Cardiac septum (tissue), 1 donor: Measurements from ENCODE around the gene HPCAL1. TPM values are rescaled to one million over a fixed set of nuclear protein-coding genes. Genes with fewer than 3 reads are reported as not detected.

Source experiments
- DNase-seq: peaks from one replicate; pipeline ENCODE4 v3.0.0-alpha.2; 2020; ENCODE audit warnings: low spot score
- intact Hi-C: fragments of 100-400 bp; cut with DNase I; formaldehyde crosslinking; loops from one replicate; pipeline ENCODE4 v1.14.0; 2022
- total RNA-seq: library from RNA; stranded (reverse); fragmentation: NEBNext Ultra II Directional; extraction: Animal tissue kit (Norgen Biotek cat#: 25700); gene quantifications from one replicate; pipeline ENCODE4 v1.2.1, GENCODE V29; 2021
- donor health status: DM: no; HTN: no; CAD: no.

Gene HPCAL1
- total RNA-seq, 1 donor from 2014 or later: 21.6 TPM

DNA sequence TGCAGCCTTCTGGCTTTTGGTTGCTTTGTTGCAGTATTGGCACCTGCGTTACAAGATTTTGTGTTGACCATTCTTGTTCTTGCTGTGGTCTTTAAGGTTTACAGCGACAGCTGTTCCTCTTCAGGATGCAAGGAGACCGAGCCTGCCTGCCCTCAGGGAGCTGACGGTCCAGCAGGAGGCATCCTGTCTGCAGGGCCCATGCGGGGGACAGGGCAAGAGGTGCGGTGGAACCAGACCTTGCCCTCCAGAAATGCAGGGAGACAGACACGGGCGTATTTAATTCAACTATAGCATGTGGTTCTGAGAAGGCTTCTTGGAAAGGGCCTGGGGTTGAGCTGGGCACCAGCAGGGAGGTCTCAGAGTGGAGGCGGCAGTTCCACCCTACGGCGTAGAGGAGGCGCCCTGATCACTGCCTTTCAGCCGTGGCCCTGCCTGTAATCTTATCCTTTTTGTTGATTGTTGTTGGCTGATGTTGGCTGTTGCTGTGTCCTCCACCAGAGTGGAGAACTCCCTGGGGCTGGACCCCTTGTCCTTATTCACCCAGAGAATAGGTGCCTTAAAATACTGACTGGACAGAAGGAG is 71.7 kb downstream of the HPCAL1 start:
- intact Hi-C loops: no loop called here
- no peak for DNase-seq

DNA sequence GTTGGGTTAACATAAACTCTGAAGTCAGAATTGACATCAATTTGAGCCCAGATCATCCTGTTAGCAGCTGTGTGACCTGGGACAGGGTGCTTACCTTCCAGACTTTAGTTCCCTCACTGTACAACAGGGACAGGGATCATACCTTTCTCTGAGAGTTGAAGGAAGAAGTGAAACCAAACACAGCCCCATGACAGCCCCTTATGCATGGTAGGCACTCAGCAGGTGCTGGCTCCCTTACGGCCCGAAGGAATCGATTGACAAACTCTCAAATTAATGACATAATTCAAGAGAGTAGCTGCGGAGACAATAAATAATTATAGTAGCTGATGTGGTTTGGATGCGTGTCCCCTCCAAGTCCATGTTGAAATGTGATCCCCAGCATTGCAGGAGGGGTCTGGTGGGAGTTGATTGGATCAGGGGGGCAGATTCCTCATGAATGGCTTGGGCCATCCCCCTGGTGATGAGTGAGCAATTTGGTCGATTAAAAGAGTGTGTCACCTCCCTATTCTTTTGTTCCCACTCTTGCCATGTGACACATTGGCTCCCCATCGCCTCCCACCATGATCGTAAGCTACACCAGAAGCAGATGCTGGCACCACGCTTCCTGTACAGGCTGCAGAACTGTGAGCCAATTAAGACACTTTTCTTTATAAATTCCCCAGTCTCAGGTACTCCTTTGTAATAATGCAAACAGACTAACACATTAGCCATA is 73.0 kb downstream of the HPCAL1 start:
- intact Hi-C loops: no loop called here
- no peak for DNase-seq

DNA sequence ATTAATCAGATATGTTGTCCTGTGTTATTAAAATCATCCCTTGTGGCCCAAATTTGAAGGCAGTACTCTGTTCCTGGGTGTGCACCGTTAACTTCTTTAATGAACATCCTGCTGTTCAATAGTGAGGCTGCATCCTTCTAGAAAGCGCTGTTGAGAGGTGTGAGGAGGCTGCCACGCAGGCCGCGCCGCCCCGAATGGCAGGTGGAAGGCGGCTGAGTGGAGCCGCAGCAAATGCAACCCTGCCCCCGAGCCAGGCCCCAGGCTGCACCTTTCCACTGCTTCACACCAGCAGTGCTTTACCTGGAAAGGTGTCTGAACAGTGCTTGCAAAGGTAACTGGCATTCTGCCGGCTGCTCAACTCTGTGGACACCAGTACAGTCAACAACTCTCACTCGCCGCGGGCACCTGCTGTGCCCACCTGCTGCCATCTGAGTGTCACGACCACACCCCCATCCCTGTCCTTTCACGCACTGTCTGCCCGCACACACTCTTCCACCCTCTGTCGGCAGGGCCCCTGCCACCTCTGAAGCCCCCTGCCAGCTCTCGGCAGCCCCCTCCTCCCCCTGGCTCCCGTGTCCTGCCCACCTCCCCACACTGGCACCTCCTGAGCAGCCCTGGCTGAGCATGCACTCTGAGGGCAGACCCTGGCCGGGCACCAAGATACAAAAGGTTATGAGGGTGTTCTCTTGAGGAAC is 74.5 kb downstream of the HPCAL1 start:
- intact Hi-C loops: no loop called here
- no peak for DNase-seq

DNA sequence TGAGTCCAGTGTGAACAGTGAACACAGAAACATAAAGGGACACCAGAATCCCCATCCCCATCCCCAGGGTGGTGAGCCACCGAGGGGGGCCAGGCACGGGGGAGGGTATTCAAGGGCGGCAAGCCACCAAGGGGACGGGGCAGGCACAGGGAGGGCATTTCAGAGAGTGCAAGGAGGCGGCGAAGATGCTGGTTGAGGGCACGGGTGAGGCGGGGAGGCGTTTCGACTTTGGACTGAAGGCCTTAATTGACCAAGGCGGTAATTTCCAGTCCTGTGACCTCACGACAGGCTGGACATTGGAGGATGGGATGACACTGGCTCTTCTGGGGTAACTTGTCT is 75.0 kb downstream of the HPCAL1 start:
- intact Hi-C loops: no loop called here
- no peak for DNase-seq

DNA sequence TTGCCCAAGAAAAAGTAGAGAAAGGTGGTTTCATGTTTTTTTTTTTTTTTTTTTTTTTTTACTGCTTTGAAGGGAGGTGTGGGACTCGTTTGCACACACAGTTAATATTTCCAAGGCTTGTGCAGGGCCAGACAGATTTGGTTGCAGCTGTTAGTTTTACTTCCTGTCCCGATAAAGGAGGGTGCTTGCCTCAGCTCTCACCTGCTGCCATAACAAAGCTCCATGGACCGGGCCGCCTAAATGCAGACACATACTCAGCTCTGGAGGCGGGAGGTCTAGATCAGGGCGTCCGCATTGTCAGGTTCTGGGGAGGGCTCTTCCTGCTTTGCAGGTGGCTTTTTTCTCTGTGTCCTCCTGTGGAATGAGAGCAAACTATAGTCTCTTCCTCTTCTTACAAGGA is 75.5 kb downstream of the HPCAL1 start:
- DNase-seq: no peak
- intact Hi-C loops: no loop called here

DNA sequence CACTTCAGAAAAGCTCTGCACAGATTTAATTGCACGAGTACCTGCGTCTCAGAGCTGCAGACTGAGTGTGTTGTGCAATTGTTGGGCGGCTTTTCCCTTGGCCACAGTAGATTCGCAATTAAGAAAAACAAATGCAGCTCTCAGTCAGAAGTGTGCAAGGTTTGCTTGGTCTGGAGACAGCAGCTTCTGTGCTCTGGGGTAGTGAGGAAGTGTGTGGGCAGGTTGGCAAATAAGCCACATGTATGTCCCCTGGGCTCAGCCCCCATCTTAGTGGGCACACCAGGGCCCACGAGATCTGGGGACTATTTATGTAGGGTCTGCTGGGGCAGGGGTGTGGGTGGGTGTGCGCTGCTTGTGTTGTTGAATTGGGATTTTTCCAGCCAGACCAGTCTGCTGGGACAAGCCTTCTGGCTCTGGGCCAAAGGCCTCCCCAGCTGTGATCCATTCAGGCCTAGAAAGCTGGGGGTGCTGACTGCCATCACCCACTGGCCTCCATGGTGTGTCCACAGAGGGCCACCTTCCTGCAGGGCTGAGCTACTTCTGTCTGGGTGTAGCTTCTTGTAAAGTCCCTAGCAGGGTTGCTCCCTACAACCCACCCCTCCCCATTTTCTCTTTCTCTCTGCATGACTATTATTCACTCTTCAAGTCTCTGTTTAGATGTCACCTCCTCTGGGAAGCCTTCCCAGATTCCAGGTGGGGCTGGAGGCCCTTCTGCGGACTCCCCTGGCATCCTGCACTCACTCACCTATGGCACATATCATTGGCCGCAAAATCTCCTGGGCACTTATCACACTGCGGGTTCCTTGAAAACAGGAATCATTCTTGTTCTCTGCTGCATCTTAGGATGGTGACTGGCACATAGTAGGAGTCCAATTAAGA is 77.6 kb downstream of the HPCAL1 start:
- intact Hi-C loops: no loop called here
- no peak for DNase-seq

DNA sequence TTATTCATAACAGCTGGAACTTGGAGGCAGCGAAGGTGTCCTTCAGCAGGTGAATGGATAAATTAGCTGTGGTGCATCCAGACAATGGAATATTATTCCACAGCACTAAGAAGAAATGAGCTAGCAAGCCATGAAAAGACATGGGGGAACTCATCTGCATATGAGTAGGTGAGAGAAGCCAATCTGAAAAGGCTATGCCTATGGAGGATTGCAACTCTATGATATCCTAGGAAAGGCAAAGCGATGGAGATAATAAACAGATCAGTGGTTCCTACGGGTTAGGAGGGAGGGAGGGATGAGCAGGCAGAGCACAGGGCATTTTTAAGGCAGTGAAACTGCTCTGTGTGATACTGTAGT is 79.3 kb downstream of the HPCAL1 start:
- no peak for DNase-seq
- intact Hi-C loops: no loop called here

DNA sequence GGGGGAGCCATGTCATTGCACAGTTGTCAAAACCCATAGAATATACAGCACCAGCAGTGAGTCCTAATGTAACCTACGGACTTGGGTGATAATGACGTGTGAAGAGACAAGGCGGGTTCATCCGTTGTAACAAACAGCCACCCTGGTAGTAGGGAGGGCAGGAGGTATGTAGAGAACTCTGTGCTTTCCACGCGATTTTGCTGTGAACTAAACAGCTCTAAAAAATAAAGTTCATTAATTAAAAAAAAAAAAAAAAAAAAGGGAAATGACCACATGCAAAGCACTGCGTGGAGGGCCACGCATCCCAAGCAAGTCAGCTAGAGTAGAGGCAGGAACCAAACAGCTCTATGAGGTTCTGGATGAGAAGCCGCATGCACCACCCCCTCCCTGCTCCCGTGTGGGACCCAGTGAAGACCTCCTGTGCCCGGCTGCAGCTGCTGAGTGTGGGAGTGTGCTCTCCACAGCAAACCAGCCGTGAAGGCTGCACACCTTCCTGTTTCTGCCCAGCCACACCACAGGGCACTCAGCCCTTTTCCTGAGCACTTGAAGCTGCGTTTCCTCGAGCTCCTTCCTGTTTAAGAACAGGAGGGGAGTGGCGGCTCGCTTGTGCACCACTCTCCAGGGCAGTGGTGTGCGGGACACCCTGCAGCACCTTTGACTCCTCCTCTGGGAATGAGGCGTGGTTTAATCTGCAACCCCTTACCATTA is 79.8 kb downstream of the HPCAL1 start:
- intact Hi-C loops: no loop called here
- DNase-seq: no peak

DNA sequence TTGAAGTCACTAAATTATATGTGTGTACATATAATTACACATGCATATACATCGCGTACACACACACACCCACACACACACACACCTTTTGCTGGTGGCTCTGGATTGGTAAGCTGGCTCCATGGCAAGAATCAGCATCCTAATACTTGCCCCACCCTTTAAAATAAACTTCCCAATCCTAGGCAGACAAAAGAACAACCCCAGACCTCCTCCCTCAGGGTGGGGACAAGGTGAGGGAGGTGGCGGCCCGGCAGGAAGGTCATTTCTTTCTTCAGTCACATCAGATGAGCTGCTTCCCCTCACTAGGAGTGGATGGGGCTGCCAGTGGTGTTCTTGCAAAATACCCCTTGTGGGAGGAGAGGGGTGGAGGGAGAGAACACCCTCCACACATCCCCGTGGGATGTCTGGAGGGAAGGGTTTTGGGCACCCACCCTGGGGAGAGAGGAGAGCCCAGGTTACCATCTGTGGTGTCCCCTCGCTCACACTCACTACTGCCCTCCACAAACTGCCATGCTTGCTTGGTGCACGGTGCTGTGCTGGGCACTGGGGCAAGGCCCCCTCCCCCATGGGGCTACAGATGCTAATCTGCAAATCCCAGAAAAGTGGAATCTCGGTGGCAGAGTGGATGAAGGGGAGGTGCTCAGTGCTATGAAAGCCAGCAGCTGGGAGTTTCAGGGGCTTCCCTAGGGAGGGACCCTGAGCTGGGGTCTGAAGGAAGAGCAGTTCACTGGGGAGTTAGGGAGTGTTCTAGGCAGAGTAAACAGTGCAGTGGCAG is 81.4 kb downstream of the HPCAL1 start:
- DNase-seq: no peak
- intact Hi-C loops: no loop called here

DNA sequence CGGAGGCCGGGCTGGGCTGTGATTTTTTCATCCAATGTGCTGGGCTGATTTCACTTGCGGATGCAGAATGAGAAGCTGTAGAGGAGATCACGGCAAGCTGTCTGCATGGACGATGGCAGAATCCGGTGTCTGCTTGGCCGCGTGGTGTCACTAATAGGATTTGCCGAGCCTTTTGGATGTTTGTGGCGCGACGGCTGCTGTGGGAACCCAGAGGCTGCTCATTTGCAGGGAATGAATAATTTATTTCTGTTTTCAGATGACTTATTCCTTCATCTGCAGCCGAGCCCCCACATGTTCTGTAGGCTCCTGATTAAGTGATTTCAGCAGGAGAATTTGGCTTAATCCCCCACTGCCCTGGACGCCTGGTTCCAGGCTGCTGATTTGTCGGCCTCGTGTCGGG is 82.8 kb downstream of the HPCAL1 start:
- intact Hi-C loops: no loop called here

DNA sequence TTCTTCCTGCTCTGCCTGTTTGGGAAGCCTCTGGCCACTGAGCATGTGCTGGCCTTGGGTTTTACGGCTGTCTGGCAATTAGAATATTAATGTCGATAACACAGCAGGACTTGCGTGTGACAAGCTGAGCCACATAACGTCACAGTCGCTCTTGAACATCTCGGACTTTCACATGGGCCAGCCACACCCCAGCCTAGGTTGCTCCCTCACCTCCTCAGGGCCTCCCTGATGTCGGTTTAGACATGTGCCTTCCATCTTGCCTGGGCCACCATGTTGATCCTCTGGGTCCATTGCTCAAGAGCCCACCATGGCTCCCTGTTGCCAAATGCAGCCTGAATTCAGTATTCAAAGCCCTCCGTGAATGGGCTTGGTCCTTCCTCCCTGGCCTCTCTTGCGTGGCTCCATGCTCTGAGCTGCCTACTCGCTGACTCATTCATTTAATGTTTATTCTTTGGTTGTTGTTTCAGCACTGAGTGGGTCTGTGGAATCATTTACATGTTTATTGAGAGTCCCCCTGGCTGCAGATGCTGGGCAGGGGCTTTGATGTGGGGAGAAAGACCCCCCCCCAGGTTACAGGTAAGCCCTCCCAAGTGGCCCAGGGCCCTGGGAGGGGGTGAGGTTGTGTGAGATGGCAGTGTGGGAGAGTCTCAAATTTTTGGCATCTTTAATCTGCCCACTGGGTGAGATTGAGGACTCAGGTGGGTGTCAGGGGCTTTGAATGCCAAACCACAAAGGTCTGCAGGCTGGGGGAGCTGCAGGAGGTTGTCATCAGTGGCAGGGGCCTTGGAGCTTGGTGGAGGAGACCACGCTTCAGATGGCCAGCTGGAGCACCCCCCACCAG is 83.4 kb downstream of the HPCAL1 start:
- intact Hi-C loops: no loop called here
- no peak for DNase-seq

More for the DNA sequence above, 82.8 kb downstream of the HPCAL1 start:
- no peak for DNase-seq

DNA sequence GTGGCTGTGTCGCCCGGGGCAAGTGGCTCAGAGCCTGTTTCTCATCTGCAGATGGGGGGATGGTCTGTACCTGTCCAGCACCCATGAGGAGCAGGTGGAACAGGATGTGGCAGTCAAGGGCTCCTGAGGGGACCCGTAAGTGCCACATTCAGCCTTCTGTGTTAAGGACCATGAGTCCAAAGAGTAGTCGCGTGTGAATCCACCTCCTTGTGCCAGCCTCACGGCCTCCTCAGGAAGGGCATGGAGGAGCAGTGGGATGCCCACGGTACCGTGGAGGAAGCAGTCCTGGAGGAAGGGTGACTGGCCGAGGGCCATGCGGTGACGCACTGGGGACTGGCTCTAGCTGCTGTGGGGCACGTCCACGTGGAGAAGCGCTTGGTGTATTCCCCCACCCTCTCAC is 84.3 kb downstream of the HPCAL1 start:
- DNase-seq: no peak
- intact Hi-C loops: no loop called here

DNA sequence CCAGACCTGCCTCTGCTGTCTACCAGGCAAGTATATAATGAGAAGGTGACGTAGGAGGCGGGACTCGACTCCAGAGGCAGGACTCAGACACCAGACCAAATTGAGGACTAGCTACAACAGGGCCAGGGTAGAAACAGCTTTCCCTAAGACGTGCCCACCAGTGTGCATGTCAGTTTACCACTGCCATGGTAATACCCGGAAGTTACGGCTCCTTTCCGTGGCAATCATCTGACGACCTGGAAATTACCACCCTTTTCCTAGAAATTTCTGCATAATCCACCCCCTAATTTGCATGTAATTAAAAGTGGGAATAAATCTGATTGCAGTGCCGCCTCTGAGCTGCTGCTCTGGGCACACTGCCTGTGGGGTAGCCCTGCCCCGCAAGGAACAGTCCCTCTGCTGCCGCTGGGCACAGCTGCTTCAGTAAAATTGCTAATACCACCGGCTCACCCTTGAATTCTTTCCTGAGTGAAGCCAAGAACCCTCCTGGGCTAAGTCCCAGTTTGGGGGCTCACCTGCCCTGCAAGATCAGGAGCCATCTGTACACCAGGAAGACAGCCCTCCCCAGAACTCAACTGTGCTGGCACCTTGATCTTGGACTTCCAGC is 86.4 kb downstream of the HPCAL1 start:
- intact Hi-C loops: no loop called here
- no peak for DNase-seq

DNA sequence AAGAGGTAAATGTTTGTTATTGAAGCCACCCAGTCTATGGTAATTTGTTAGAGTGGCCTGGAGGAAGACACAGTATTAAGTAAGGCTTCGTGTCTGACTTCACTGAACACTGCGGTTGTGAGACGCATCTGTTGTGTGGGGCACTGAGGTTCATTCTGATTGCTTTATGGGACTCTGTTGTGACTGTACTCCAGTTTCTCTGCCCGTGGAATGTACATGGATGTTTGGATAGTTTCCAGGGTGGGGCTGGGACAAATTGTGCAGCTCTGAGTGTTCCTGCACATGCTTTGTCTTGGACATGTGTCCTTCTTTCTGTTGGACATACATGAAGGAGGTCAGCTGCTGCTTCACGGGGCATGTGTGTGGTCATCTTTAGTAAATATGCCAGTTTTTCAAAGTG is 86.9 kb downstream of the HPCAL1 start:
- intact Hi-C loops: no loop called here
- no peak for DNase-seq

DNA sequence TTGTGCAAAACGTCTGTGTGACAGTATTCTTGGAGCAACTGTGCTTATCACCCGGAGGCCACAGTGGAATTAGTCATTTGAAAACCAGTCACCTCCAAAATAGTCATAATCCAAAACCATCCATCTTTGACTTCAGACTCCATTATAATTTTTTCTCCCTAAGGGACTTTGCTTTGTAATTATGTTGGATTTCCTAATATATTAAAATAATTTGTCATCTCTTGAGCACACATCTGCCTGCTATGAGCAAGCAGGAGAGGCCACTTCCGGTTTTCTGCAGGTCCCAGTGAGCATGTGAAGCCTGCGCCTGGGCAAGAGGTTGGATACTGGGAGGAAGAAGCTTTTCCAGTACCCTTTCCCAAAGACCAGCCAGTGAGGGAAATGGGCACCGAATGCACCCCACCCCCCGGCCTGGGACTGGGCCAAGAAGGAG is 87.7 kb downstream of the HPCAL1 start:
- no peak for DNase-seq
- intact Hi-C loops: no loop called here

DNA sequence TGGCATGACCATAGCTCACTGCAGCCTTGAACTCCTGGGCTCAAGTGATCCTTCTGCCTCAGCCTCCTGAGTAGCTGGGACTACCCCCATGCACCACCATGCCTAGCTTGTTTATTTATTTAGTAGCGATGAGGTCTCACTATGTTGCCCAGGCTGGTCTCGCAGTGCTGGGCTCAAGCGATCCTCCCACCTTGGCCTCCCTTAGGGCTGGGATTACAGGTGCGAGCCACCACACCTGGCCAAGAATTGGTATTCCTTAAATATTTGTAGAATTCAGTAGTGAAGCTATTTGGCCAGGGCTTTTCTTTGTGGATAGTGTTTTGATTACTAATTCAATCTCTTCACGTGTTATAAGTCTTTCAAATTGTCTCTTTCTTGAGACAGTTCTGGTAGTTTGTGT is 89.4 kb downstream of the HPCAL1 start:
- intact Hi-C loops: no loop called here
- DNase-seq: no peak

DNA sequence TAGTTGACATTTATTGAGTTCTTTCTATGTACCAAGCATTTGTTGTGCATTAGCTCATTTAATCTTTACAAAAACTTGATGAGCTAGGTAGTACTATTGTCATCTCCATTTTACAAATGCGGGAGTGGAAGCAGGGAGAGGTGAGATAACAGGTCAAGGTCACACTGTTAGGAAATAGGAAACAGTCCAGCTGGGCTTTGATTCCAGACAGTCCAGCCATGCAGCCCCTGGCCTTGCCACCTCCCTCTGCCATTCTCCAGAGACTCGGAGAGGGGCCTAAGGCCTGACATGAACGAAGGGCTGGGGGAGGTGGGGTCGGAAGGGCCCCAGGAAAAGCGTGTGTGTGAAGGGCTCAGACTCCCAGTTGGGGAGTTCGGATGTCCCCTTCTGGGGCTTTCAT is 89.8 kb downstream of the HPCAL1 start:
- intact Hi-C loops: no loop called here
- no peak for DNase-seq
